ENCODE measurements around the gene AHNAK2.
A peak's percentile ranks its signal among the peaks of the same experiment; 100 is the strongest.

AHNAK2 gene

DNA sequence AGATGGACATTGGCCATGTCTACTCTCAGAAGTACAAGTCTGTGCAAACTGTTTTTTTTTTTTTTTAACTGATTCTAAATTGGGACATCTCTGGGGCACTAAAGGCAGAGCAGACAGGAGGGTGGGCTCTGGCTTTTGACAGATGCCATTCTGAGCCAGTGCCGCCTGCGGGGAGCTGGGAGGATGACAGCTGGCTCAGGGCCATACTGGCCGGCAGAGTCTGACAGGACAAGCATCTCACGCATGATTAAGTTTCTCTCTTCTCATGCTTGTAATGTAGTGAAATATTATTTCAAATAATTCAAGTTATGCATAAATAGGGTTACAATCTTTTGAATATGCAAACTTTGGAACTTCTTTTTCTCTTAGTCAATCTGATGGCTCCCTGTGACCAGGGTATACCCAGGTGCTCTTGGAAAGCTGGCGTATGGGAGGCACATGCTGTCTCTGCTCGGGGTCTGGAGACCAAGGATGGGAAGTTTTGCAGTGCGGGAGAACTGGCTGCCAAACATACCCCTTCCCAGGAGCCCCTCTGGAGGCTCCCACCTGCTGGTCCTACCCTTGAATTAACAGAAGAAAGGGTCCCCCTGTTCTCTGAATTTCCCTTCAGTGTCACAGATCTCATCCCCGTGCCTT lies 35.1 kb upstream of the AHNAK2 start:
- peak overlapping the region; percentile 89 for H3K27ac Mint-ChIP-seq
- no peak for DNase-seq

DNA sequence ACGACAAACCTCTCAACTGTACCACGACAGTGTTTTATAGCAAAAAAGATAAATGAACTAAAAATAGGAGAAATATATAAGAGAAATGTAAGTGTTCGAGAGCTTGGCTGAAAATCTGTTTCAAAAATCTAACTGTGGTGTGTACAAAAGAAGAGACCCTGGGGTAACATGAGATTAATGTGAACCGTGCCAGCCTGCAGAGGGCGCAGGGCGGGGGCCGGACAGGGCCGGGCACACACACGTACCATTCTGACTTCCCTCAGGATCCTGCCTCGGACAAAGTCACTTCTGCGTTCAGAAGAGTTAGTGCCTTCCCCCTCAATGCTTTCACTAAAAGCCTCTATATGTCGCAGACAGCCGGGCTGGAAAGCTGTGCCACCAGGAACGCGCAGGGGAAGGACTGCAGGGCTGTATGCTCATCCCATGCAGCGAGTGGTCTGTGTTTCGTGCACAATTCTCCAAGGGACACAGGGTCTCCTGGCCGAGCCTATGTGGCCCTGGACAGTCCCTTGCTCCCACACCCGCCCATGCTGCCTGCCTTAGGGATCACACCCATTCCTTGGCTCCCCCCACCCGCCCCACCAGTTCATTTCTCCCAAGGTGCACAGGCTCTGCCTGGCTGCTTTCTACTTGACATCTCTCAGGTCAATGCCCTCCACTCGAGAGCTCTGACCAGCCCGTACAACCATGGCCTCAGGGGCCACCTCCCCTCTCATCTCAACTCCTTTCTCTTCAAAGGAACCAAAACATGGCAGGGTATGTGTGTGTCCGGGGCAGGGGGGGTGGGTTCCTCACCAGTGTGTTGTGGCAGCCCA lies 34.2 kb upstream of the AHNAK2 start:
- Mint-ChIP-seq H3K36me3 (ENCODE audit: low read depth) (peaks cover 28% of the 10 kb centered on the region), H3K4me3 (no peak overlapping the region), H3K9me3 (no peaks in the 10 kb centered on the region), H3K27me3 (ENCODE audit: low read depth, poor library complexity) (no peaks in the 10 kb centered on the region), H3K4me1 (peaks cover 46% of the 10 kb centered on the region), H3K27ac (peak overlapping the region; percentile 96)
- TF ChIP-seq, protein P1, sequence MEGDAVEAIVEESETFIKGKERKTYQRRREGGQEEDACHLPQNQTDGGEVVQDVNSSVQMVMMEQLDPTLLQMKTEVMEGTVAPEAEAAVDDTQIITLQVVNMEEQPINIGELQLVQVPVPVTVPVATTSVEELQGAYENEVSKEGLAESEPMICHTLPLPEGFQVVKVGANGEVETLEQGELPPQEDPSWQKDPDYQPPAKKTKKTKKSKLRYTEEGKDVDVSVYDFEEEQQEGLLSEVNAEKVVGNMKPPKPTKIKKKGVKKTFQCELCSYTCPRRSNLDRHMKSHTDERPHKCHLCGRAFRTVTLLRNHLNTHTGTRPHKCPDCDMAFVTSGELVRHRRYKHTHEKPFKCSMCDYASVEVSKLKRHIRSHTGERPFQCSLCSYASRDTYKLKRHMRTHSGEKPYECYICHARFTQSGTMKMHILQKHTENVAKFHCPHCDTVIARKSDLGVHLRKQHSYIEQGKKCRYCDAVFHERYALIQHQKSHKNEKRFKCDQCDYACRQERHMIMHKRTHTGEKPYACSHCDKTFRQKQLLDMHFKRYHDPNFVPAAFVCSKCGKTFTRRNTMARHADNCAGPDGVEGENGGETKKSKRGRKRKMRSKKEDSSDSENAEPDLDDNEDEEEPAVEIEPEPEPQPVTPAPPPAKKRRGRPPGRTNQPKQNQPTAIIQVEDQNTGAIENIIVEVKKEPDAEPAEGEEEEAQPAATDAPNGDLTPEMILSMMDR (IDR thresholded peaks at IDR 0.05): no peak
- no peak for DNase-seq

More for the DNA sequence above, 35.1 kb upstream of the AHNAK2 start:
- Mint-ChIP-seq H3K4me1 (peaks cover 54% of the 10 kb centered on the region), H3K9me3 (no peaks in the 10 kb centered on the region), H3K36me3 (ENCODE audit: low read depth) (peaks cover 34% of the 10 kb centered on the region), H3K27me3 (ENCODE audit: low read depth, poor library complexity) (no peaks in the 10 kb centered on the region), H3K4me3 (no peak overlapping the region)
- TF ChIP-seq, protein P1 (IDR thresholded peaks at IDR 0.05): no peak

DNA sequence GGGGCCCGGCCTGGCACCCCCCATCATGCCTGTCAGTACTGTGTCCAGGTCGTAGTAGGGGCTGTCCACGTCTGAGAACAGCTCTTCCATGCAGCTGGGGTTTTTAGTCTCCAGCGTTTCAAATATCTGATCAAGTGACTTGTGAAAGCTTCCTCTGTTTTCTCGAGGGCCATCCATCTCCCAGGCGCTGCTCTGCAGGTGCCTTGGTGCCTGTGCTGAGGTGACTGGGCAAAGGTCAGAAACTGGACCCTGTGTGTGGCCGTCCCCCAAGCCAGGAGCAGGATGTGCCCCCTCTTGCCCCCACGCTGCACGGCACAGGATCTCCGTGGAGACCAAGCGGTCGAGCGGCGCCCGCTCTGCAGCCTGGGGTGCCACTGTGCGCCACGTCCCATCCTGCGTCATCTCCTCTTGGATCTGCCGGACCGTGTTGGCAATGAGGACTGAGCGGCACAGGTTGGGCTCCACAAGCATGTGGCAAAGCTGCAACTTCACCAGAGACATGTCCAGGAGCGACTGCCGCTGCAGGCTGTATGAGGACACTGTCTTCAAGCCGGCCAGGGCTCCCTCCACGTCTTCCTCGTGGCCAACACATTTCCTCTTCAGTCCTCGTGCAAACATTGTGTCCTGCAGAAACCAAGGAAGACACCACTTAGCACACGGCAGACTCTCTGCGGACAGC lies 33.3 kb upstream of the AHNAK2 start:
- no peaks in the 10 kb centered on the region for H3K9me3 Mint-ChIP-seq
- no peaks in the 10 kb centered on the region for H3K27me3 Mint-ChIP-seq (ENCODE audit: low read depth, poor library complexity)
- H3K4me3 Mint-ChIP-seq: no peak overlapping the region
- H3K4me1 Mint-ChIP-seq: peaks cover 38% of the 10 kb centered on the region
- H3K27ac Mint-ChIP-seq: peak overlapping the region; percentile 96
- TF ChIP-seq, protein P1 (IDR thresholded peaks at IDR 0.05): no peak
- peaks cover 23% of the 10 kb centered on the region for H3K36me3 Mint-ChIP-seq (ENCODE audit: low read depth)
- DNase-seq: no peak

DNA sequence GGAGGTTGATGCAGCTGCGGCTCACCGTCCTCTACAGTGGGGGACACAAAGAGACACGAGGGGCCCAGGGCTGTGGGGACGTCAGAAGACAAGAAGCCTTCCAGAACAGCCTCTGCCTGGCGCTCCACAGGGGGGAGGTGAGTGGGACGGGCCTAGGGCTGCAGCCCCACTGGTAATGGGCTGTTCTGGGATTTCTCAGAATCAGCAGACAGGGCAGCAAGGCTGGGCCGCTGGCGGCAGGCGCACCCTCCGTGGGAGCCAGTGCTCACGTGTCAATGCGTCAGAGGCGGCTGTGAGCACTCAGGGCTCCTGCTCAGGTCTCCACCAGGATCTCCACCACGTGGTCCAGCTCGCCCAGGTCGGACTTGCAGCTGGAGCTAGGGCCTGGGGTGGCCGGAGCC lies 32.7 kb upstream of the AHNAK2 start:
- TF ChIP-seq, protein P1 (IDR thresholded peaks at IDR 0.05): no peak
- Mint-ChIP-seq H3K4me3 (no peak overlapping the region), H3K9me3 (no peaks in the 10 kb centered on the region), H3K27me3 (ENCODE audit: low read depth, poor library complexity) (no peaks in the 10 kb centered on the region), H3K27ac (no peak overlapping the region), H3K36me3 (ENCODE audit: low read depth) (peaks cover 20% of the 10 kb centered on the region), H3K4me1 (peaks cover 32% of the 10 kb centered on the region)
- no peak for DNase-seq

DNA sequence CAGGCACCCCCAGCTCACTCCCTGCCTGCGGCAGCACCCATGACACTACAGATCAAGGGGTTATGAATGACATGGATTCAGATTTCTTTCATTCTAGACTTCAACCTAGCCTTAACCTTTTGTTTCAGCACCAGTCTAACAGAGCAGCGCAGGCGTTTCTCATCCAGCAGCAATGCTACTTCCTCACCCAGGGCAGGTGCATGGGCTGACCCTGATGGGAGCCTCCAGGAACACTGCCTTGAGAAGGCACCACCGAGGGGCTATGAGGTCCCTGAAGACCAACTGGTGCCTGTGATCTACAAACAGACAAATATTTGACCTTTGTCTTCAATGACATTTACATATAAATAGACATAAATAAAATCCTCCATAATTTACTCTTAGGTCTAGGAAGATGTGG lies 31.9 kb upstream of the AHNAK2 start:
- no peak for DNase-seq
- Mint-ChIP-seq H3K27me3 (ENCODE audit: low read depth, poor library complexity) (no peaks in the 10 kb centered on the region), H3K9me3 (no peaks in the 10 kb centered on the region), H3K27ac (peak overlapping the region; percentile 55), H3K4me3 (no peak overlapping the region), H3K36me3 (ENCODE audit: low read depth) (peaks cover 18% of the 10 kb centered on the region), H3K4me1 (peaks cover 26% of the 10 kb centered on the region)
- TF ChIP-seq, protein P1 (IDR thresholded peaks at IDR 0.05): no peak

Measured in nephron progenitor cell (in vitro differentiated cells).